ENCODE data around the gene BUD23.

The BUD23 gene

GRCh38 chr7:73742753-73743641 lies 59.6 kb downstream of the BUD23 start:
- no peak for DNase-seq

- DNase-seq: no peak
Measured at GRCh38 chr7:73746378-73746777, 63.0 kb downstream of the BUD23 start.
